Right ventricle myocardium superior (tissue), 1 donor: ENCODE measurements around the gene ATG16L2. TPM values are rescaled to one million over a fixed set of nuclear protein-coding genes. Genes with fewer than 3 reads are reported as not detected.
"Not testable (repeated sequence)": the region's sequence is repeated elsewhere in the genome, so short reads cannot be mapped to it uniquely, and the experiment has no call there.

Experiments
- ATAC-seq: fragments of 200-7000 bp; cut with Tn5 transposase; one replicate; pipeline ENCODE4 v1.9.1; 2020; ENCODE audit warnings: mild to moderate bottlenecking; ENCODE audit not compliant: poor library complexity
- DNase-seq: peaks from one replicate; pipeline ENCODE4 v3.0.0-alpha.2; 2020
- intact Hi-C: fragments of 100-400 bp; cut with DNase I; formaldehyde crosslinking; loops from one replicate; pipeline ENCODE4 v1.11.2; 2022
- total RNA-seq: library from RNA; stranded (reverse); fragmentation: NEBNext Ultra II Directional; extraction: Animal tissue kit (Norgen Biotek cat#: 25700); gene quantifications from one replicate; pipeline ENCODE4 v1.2.1, GENCODE V29; 2021
- donor health status: DM: no; HTN: yes; CAD: no; lungs with severe emphysema.

ATG16L2 gene
- total RNA-seq, 1 donor from 2014 or later: 16.8 TPM

DNA sequence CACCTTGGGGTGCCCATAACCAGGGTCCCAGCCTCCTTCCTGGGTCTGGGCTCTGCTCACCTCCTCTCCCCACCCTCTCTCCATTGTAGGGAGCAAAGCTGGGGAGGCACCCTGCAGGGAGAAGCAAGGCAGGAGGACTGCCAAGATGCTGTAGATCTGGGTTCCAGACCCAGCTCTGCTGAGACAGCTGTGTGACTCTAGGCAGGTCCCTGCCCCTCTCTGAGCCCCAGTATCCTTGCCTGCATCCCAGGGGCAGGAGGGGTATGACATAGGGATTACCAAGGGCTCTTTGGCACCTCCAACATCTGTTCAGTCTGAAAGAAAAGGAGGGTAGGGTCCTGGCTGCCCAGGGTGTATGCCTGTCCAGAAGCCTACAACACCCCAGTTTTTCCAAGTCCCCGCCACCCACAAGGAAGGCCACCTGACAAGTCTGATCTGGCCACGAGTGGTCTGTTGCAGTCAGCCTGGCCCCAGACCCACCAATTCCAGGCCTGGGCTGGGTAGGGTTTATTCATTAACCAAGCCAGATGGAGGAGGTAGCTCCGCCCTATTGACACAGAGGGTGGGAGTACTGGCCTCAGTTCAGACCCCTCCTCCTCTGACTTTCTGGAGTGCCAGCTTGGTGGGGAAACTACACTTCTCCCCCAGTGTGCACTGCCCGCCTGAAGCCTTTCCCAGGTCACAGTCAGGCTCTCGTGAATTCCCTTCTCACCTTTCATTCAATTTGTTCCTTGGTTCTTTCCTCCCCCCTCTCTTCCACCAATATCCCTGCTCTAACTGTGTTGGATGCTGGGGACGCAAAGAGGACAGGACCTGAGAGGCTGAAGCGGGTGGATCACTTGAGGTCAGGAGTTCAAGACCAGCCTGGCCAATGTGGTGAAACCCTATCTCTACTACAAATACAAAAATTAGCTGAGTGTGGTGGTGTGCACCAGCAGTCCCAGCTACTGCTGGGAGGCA is 35.4 kb upstream of the ATG16L2 start:
- ATAC-seq: no peak

DNA sequence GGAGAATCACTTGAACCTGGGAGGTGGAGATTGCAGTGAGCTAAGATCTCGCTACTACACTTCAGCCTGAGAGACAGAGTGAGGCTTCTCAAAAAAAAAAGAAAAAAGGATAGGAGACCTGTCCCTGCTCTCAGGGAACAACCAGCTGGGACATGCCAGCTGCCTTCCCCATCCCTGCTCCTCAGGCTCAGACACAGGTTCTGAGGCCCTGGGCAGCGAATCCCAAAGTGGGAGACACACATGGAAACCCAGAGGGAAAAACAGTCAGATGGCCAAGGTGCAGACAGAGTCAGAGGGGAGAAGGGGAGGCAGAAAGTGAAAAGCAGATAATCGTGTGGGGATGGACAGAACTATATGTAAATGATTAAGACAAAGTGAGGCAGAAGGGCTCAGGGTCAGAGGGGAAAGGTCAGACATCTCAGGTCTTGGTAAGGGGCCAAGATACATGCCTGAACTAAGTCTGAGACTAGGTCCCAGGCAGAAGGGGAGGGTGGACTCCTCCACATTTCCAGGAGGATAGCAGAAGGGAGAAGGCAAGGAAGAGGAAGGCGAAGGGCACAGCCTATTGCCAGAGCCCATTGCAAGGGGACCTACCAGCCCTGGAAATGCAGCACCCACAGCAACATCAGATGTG is 34.6 kb upstream of the ATG16L2 start:
- no peak for DNase-seq
- ATAC-seq: no peak
- intact Hi-C loops: no loop called here

More for the DNA sequence above, 35.4 kb upstream of the ATG16L2 start:
- intact Hi-C loops: no loop called here
- no peak for DNase-seq

DNA sequence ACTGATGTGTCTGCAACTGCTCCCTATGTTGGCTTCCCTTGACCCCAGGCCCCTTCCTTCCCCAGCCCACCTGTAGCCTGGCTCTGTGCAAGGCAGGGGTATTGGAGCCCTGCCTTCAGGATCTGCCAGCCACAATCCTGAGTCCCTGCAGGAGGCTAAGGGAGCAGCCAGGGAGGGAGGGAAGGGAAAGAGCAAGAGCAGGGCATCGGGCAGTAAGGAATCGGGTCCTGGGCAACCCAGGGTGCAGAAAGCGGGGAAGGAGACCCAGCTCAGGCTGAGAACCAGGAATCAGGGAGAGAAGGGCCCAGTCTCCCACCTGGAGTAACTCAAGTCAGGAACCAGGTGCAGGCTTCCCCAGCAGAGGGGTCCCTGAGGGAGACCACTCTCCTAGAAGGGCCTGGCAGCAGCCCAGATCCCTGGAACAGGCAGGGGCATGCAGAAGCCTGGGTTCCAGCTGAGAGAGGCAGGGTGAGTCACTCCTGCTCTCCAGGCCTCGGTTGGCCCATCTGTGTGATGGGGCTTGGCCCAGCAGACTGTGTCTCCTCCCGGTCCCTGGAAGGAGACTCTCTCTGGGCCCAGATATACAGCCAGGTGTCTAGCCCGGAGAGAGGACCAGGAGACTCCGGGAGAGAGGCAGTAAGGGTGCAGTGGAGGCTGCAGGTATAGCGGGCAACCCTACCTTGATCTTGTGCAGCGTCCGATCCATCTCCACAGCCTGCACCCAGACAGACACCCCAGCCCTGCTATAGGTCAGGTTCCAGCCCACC is 33.7 kb upstream of the ATG16L2 start:
- intact Hi-C loops: no loop called here
- no peak for DNase-seq

DNA sequence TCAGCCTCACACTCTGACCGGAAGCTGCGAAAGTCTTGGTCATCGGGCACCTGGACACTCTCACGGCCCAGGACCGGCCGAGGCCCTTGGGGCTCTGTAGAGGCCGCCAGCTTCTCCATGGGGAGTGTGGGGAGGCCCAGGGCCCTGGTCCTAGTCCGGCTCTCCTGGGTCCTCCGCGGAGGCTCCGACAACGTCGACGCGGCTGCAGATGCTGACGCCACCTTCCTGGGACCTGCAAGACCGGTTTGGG is 33.2 kb upstream of the ATG16L2 start:
- no peak for DNase-seq
- ATAC-seq: no peak
- intact Hi-C loops: no loop called here

More for the DNA sequence above, 33.7 kb upstream of the ATG16L2 start:
- no peak for ATAC-seq

DNA sequence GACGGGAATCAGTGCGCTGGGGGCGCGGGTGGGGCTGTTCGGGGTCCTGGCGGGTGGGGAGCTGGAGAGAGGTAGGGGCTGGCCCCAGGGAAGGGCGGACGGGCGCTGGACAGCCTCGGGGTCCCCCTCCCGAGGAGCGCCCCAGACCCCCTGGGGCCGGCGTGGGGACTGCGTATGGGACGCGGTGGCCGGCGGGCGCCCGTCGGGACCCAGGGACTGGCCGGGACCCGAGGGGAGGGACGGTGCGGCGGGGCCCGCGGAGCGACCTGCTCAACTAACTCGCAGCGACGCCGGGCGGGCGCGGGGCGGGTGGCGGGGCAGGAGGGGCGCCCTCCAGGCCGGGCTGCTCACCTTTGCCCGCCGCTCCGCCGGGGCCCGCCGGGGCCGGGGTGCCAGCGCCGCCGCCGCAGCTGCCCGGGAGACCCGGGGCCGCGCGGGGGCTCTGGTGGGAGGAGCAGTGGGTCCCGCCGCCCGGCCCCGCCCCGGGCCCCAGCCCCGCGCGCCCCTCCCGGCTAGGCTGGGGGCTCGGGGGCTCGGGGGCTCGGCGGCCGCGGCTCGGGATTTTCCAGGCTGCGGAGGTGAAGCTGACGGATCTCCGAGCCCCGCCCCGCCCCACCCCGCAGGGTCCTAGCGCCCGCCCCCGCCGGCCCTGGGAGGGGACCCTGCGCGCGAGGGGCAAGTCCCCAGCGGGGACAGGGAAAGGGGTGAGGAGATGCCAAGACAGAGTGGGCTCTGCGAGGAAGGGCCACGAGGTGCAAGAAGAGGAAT is 32.7 kb upstream of the ATG16L2 start:
- DNase-seq: peak; percentile 58
- peak; percentile 18 for ATAC-seq
- intact Hi-C loops: no loop called here

DNA sequence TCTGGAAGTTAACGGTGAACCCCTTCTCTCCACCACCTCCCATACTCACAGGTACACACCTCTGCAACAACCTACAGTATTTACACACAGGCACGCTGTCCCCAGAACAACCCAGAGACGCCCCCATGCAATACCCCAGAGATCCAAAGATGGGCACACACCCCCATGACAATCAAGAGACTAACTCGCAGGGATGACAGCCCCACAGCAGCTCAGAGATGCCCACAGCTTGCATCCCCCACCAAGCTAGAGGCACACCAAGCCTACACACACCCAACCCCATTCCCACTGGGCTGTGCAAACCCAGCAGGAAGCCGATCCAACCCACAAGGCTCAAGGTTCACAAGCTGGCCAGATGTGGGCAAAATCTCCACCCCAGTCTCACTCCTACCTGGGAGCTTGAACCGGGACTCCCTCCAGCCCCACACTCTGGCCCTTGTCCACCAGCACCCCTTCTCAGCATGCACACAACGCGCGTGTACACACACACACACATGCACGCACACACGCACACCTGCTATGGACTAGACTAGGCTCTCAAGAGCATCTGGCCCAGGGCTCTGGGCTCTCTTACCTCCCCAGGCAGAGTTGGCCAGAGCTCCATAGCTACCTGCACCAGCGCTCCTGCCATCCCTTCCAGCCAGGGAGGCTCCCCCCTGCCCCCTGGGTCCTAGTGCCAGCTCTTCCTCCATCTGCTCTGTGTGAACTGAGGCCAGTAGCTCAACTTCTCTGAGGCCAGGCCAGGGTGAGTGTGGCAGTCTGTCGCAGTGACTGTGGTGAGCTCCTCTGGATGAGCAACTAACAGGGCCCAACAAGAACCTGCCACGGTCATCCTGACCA is 31.9 kb upstream of the ATG16L2 start:
- intact Hi-C loops: no loop called here
- no peak for ATAC-seq
- no peak for DNase-seq

DNA sequence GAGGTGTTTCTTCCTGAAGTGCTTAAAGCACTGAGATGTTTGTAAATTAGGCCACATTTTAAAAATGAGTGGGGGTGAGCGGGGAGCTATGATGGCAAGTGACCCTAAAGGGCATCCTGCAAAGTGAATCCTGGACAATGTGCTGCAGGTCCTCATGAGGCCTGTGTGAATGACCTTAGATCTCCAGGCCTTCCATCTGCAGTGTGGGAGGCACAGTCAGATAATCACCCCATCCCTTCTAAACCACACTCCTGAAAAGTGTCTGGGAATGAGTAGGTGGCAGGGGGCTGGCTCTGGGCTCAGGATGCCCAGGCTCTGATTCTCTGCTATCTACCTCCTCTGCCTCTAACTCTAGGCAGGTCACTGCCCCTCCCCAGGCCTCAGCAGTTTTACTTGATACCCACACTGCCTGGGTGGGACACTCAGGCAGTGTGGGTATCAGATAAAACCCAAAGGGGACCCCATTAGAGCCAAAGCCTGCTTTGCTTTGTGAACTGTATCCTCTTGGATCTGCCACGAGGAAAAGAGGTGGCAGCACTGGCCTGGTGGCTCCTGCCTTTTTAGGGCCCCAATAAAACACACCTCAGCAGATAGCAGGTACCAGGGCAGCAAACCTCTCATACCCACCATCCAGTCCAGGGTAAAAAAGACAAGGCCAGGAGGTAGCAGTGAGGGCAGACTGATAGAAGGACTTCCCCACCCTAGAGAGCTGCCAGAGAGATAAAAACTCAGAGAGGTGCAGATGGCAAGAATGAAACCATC is 30.9 kb upstream of the ATG16L2 start:
- intact Hi-C loops: no loop called here
- ATAC-seq: no peak

DNA sequence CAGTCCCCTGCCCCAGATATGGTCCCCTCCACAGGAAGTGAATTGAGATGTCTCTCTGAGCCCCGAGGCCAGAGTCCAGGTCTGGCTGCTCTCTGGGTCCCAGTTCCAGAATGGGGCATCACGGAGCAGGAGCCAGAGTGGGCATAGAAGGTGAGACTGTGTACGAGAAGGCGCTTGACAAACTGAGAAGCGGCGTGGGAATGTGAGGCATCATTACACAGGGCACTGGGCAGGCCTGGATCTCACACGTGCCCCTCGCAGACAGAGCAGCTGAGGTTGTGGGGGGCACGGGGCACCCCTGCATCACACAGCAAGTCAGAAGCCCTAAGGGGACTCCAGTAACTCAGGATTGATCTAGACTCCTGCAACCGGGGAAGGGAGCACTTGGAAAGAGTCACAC is 29.5 kb upstream of the ATG16L2 start:
- ATAC-seq: no peak
- intact Hi-C loops: no loop called here
- no peak for DNase-seq

More for the DNA sequence above, 30.9 kb upstream of the ATG16L2 start:
- DNase-seq: no peak

DNA sequence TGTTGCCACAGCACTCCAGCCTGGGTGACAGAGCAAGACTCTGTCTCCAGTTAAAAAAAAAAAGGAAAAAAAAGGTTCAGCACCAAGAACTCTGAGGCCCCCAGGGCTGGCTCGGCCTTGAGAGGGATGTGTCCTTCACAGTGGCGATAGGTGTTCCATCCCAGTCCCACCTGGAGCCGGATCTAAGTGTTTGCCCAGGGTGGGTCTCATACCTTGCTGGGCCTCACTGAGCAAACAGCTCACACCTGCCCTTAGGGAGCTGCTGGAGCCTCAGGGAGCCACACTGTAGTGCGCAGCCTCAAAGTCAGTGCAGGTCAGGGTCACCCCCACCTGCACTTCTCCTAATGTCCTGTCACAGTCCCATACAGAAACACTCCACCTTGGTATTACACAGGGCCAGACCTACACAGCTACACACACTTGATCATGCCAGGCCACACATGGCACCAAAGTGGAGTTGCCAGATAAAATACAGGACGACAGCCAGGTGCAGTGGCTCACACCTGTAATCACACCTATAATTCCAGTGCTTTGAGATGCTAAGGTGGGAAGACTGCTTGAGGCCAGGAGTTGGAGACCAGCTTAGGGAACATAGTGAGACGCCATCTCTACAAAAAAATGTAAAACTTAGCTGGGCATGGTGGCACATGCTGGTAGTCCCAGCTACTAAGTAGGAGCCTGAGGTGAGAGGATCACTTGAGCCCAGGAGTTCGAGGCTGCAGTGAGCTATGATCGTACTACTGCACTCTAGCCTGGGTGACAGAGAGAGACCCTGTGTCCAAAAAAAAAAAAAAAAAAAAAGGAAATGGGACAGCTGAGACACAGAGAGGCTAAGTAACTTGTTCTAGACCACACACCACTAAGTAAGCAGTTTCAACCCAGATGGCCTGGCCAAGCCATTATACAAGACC is 27.7 kb upstream of the ATG16L2 start:
- intact Hi-C loops: no loop called here
- ATAC-seq (no peak), DNase-seq (no peak)

DNA sequence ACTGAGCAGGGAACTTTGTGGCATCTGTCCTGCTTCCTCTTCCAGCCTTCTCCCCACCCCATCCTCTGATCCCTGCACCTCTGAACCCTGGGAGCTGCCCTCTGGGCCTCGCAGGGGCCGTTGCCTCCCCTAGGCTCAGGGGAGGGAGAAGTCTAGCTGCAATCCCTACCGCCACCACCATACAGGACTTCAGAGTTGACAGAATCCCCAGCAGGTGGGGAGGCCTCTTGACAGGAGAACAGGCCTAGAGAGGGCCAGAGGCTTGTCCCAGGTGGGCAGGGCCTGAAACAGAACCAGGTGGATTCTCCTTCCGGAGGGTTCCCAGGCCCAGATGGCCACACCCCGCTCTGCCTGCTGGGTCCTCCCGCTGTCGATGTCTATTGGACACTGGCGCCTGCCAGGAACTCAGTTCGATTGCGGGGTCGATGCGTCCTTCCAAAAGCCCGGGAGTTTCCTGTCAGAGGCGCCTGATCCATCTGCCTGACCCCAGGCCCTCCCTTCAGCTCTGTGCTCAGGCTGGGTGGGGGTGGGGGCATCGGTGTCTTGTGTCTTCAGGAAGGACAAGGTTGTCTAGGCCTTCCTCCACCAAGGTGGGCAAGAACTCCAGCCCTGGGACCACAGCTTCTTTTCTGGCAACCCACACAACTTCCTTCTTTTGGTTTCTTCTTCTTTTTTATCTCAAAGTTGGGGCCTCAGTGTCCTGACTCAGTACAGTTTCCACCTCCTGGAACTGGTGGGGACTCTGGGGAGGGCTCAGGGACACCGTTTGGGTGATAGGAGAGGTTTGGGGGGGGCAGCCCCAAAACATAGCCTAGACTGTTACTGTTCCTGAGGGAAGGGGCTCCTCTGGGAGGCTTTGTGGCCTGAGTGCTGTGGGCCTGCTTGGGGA is 26.8 kb upstream of the ATG16L2 start:
- no peak for ATAC-seq

DNA sequence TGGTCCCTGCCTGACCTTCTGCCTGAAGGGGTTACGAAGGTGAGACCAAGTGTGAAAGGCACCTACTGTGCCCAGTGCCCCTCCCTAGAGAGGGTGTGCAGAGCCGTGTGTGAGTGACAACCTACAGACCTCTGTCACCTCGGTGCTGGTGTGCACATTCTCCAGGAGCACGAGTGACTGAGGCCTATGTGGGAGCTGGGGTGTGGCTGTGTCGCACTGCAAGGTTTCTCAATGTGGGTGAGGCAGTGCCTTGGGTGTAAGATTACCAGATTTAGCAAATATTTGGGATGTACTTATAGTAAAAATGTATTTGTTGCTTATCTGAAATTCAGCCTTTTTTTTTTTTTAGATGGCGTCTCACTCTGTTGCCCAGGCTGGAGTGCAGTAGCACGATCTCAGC is 26.0 kb upstream of the ATG16L2 start:
- intact Hi-C loops: no loop called here
- DNase-seq: no peak
- ATAC-seq: no peak

More for the DNA sequence above, 26.8 kb upstream of the ATG16L2 start:
- intact Hi-C loops: no loop called here
- peak; percentile 50 for DNase-seq

DNA sequence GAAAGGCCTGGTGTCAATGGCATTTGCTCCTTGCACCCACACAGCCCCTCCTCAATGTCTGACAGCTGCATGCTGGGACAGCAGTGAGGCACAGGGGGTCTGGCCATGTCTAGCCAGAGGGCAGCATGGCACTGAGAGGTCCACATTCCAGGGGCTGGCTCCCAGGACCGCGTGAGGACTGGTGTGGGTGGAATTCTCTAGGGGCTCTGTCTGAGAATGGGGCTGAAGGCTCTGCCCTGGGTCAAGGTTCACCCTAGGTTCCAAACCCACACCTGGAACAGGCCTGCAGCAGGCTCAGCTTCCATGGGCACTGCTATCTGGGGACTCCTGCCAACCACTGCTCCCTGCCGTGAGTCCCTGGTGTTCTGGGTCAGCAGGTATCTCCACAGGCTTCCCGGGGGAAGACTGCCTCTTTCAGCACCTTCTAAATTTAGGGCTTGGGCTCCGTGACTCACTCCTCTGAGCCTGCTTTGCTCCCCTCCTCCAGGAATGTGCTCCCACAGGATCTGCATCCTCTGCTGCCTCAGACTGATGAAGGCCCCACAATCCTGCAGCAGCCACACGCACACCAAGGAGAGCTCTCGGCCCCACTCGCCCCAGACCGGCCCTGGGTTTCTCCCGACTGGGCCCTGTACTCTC is 24.6 kb upstream of the ATG16L2 start:
- ATAC-seq (peak; percentile 50), DNase-seq (peak; percentile 70)
- intact Hi-C loops: loop anchor here (5.0 kb wide), 1 partner anchor 62 kb away; no protein-coding TSS in a partner anchor

DNA sequence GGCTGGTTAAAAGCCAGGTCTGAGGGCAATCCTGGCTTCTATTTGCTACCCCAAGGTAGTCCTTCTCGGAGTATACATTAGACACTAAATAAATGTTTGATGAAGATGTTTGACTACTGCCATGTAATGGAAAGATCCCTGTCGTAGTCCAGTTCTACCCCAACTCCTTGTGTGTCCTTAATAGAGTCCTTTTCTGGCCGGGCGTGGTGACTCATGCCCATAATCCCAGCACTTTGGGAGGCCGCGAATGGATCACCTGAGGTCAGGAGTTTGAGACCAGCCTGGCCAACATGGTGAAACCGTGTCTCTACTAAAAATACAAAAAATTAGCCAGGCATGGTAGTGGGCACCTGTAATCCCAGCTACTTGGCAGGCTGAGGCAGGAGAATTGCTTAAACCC is 23.0 kb upstream of the ATG16L2 start:
- DNase-seq, ATAC-seq: not testable (repeated sequence)
- intact Hi-C loops: loop anchor here (5.0 kb wide), 1 partner anchor 64 kb away; no protein-coding TSS in a partner anchor

DNA sequence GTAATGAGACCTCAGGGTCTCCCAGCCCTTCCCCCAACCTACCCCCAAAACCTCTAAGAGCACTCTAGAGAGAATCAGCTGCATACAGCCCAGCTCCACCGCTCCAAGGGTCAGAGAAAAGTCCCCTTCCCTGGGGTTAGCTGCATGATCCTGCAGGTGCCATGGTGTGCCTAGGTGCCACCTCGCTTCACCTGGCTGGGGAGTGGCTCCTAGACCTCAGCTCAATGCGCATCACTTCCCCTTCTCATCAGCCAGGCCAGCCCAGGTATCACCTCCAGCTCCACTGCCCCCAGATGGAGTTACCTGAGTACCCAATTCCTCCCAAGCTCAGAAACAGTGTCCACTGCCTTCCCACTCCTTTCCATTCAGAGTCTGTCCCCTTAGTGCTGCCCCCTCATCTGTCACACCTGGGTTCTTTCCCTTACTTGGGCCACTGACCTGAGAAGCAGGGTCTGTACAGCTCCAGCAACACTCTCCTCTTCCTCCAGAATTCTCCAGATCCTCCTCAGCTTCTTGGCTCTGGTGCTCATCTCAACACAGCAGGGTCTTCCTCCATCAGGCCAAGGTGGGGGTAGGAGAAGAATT is 21.7 kb upstream of the ATG16L2 start:
- intact Hi-C loops: loop anchor here (5.0 kb wide), 1 partner anchor 65 kb away; no protein-coding TSS in a partner anchor
- ATAC-seq: no peak
- DNase-seq: no peak
